ENCODE measurements around the gene SLIT2. TPM values are rescaled to one million over a fixed set of nuclear protein-coding genes. Genes with fewer than 3 reads are reported as not detected.

The SLIT2 gene
- total and polyA plus RNA-seq, 2 donors (not counting 1 experiment from before 2014, with no cell fraction given) = not detected

GRCh38 chr4:20254511-20255250, 3.0 kb downstream of the SLIT2 start:
- H3K4me3 ChIP-seq (ENCODE audit: control extremely low read depth in 1 of 5, extremely low read depth in 1 of 5, insufficient read depth in 1 of 5, low read depth in 2 of 5, low read length in 4 of 5) = no peak overlapping the region
- Mint-ChIP-seq H3K27ac (no peak overlapping the region), H3K9me3 (ENCODE audit: insufficient read depth) (no peaks in the 10 kb centered on the region), H3K4me3 (peak overlapping the region; percentile 61), H3K4me1 (peaks cover 22% of the 10 kb centered on the region), H3K27me3 (peaks cover 48% of the 10 kb centered on the region)
- no peak overlapping the region for H2AFZ ChIP-seq (ENCODE audit: insufficient read depth, low read depth, low read length, poor library complexity, severe bottlenecking)
- ChIA-PET CTCF (no interaction called here), POLR2A (no interaction called here)
- no peak for TF ChIP-seq EZH2 (IDR thresholded peaks at IDR 0.05; ENCODE audit: borderline replicate concordance, insufficient read depth, low read depth, low read length, poor library complexity, severe bottlenecking)
- TF ChIP-seq CTCF (IDR thresholded peaks at IDR 0.05) = no peak
- DNase-seq (peak; percentile 4), ATAC-seq (ENCODE audit: low read depth) (no peak)
- H3K9me3 ChIP-seq (ENCODE audit: control extremely low read depth in 1 of 3, control insufficient read depth in 2 of 3, insufficient read depth in 1 of 3, low read length in 2 of 3) = peaks cover 0 to 21% (median 0%) of the 10 kb centered on the region in 3 donors
- no peaks in the 10 kb centered on the region for H3K36me3 ChIP-seq (replicated peaks in 1 of 2; ENCODE audit: control extremely low read depth in 1 of 2, control insufficient read depth in 1 of 2, extremely low read depth in 1 of 2, insufficient read depth in 2 of 2, low read length in 1 of 2)
- H3K4me1 ChIP-seq (ENCODE audit: control insufficient read depth in 2 of 2, insufficient read depth in 2 of 2, low read length in 2 of 2) = peaks cover 12 to 14% of the 10 kb centered on the region in 2 donors
- no peak overlapping the region for H3K27ac ChIP-seq (ENCODE audit: low read length in 2 of 2)
- H3K4me2 ChIP-seq (replicated peaks; ENCODE audit: low read depth, low read length, poor library complexity, severe bottlenecking) = peak overlapping the region; percentile 37
- H3K79me2 ChIP-seq (ENCODE audit: control insufficient read depth, insufficient read depth, low read length) = no peaks in the 10 kb centered on the region
- intact Hi-C loops (cut with micrococcal nuclease) = no loop called here
- peaks cover 0 to 34% (median 17%) of the 10 kb centered on the region in 4 experiments for H3K27me3 ChIP-seq (replicated peaks in 1 of 4; ENCODE audit: control extremely low read depth in 1 of 4, control insufficient read depth in 3 of 4, insufficient read depth in 4 of 4, low read length in 3 of 4)
- WGBS (ENCODE audit: insufficient coverage) = 4% methylated on average over 72 of the region's 72 CpGs
- no peaks in the 10 kb centered on the region for H4K20me1 ChIP-seq (ENCODE audit: control insufficient read depth, insufficient read depth, low read length, poor library complexity, severe bottlenecking)
- no peak overlapping the region for H3K9ac ChIP-seq (ENCODE audit: low read length)

GRCh38 chr4:20255251-20255586, 3.5 kb downstream of the SLIT2 start:
- Histone ChIP-seq H3K4me2 (replicated peaks; ENCODE audit: low read depth, low read length, poor library complexity, severe bottlenecking) (no peak overlapping the region), H3K4me3 (ENCODE audit: control extremely low read depth in 1 of 5, extremely low read depth in 1 of 5, insufficient read depth in 1 of 5, low read depth in 2 of 5, low read length in 4 of 5) (no peak overlapping the region), H3K79me2 (ENCODE audit: control insufficient read depth, insufficient read depth, low read length) (no peaks in the 10 kb centered on the region), H3K36me3 (replicated peaks in 1 of 2; ENCODE audit: control extremely low read depth in 1 of 2, control insufficient read depth in 1 of 2, extremely low read depth in 1 of 2, insufficient read depth in 2 of 2, low read length in 1 of 2) (no peaks in the 10 kb centered on the region), H3K4me1 (ENCODE audit: control insufficient read depth in 2 of 2, insufficient read depth in 2 of 2, low read length in 2 of 2) (peaks cover 12 to 14% of the 10 kb centered on the region in 2 donors), H3K27ac (ENCODE audit: low read length in 2 of 2) (no peak overlapping the region), H3K27me3 (replicated peaks in 1 of 4; ENCODE audit: control extremely low read depth in 1 of 4, control insufficient read depth in 3 of 4, insufficient read depth in 4 of 4, low read length in 3 of 4) (peaks cover 0 to 34% (median 18%) of the 10 kb centered on the region in 4 experiments), H3K9ac (ENCODE audit: low read length) (no peak overlapping the region), H4K20me1 (ENCODE audit: control insufficient read depth, insufficient read depth, low read length, poor library complexity, severe bottlenecking) (no peaks in the 10 kb centered on the region), H2AFZ (ENCODE audit: insufficient read depth, low read depth, low read length, poor library complexity, severe bottlenecking) (no peak overlapping the region), H3K9me3 (ENCODE audit: control extremely low read depth in 1 of 3, control insufficient read depth in 2 of 3, insufficient read depth in 1 of 3, low read length in 2 of 3) (peaks cover 0 to 21% (median 0%) of the 10 kb centered on the region in 3 donors)
- H3K9me3 Mint-ChIP-seq (ENCODE audit: insufficient read depth) = no peaks in the 10 kb centered on the region
- intact Hi-C loops (cut with micrococcal nuclease) = no loop called here
- H3K4me1 Mint-ChIP-seq = peaks cover 22% of the 10 kb centered on the region
- peaks cover 47% of the 10 kb centered on the region for H3K27me3 Mint-ChIP-seq
- no peak overlapping the region for H3K27ac Mint-ChIP-seq
- peak overlapping the region; percentile 61 for H3K4me3 Mint-ChIP-seq
- no peak for ATAC-seq (ENCODE audit: low read depth)
- POLR2A ChIA-PET = no interaction called here
- WGBS (ENCODE audit: insufficient coverage) = 27% methylated on average over 5 of the region's 8 CpGs
- TF ChIP-seq CTCF (IDR thresholded peaks at IDR 0.05) (no peak), EZH2 (IDR thresholded peaks at IDR 0.05; ENCODE audit: borderline replicate concordance, insufficient read depth, low read depth, low read length, poor library complexity, severe bottlenecking) (no peak)
- CTCF ChIA-PET = no interaction called here
- DNase-seq = no peak

Data from B cell (primary cell).